Peyer's patch (tissue), 4 donors: ENCODE measurements around the gene TEX101. TPM values are rescaled to one million over a fixed set of nuclear protein-coding genes. Genes with fewer than 3 reads are reported as not detected.

Source experiments
- DNase-seq, 3 donors: peaks; one replicate each; pipeline ENCODE4 v3.0.0-alpha.2; 2017 to 2019
- H3K27ac ChIP-seq, 4 donors: fragments of 200-600 bp; sonication (generic); one replicate each; pipeline ENCODE4 v1.5.1; 2016 to 2019
- H3K27me3 ChIP-seq, 2 donors: fragments of 200-600 bp; sonication (generic); one replicate each; pipeline ENCODE4 v1.5.1; 2019
- H3K36me3 ChIP-seq, 3 donors: fragments of 200-600 bp; sonication (generic); one replicate each; pipeline ENCODE4 v1.5.1; 2016 to 2019
- H3K4me1 ChIP-seq, 4 donors: fragments of 200-600 bp; sonication (generic); one replicate each; pipeline ENCODE4 v1.5.1; 2016 to 2019
- H3K4me3 ChIP-seq, 4 donors: fragments of 200-600 bp; sonication (generic); 1 replicate in 3 of 4; 2 replicates in 1 of 4; pipeline ENCODE4 v1.5.1; 2016 to 2019; ENCODE audit warnings: mild to moderate bottlenecking in 1 of 4
- H3K9me3 ChIP-seq, 4 donors: fragments of 200-600 bp; sonication (generic); one replicate each; pipeline ENCODE4 v1.5.1; 2016 to 2019; ENCODE audit warnings: mild to moderate bottlenecking in 1 of 4
- POLR2A ChIP-seq, 2 donors: fragments of 450-650 bp; IDR thresholded peaks; one replicate each; pipeline ENCODE4 v1.5.1; 2017; ENCODE audit warnings: antibody characterized with exemption in 2 of 2, mild to moderate bottlenecking in 2 of 2, moderate library complexity in 2 of 2
- total RNA-seq, 4 donors: library from RNA; depleted of rRNA; stranded (reverse); fragments of >200 nt; gene quantifications; one replicate each; pipeline ENCODE4 v1.1.0, GENCODE V29; 2016
- TF ChIP-seq, protein P1 (sequence below), 6 experiments: fragments of 450-650 bp in 4 of 6; fragments of 200-600 bp in 2 of 6; sonication (generic) in 1 of 6; IDR thresholded peaks; one replicate each; pipeline ENCODE4 v1.5.1; 2017 to 2019; ENCODE audit warnings: antibody characterized with exemption in 6 of 6, mild to moderate bottlenecking in 3 of 6, moderate library complexity in 1 of 6

TEX101 gene
- total RNA-seq, 4 donors from 2014 or later = not detected

DNA sequence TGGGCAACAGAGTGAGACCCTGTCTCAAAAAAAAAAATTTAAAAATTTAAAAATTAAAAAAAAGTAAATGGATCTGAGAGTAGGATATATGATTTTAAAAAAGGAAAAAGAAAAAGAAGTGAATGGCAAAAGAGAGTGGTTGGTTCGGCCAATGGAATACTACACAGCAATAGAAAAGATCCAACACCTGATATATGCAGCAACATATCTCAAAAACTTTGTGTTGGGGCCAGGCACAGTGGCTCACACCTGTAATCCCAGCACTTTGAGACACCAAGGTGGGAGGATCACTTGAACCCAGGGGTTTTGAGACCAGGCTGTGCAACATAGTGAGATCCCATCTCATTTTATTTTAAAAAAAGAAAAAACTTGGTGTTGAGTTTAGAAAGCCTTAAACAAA lies 52.1 kb downstream of the TEX101 start:
- Histone ChIP-seq H3K27me3 (no peaks in the 10 kb centered on the region), H3K9me3 (no peaks in the 10 kb centered on the region), H3K4me1 (peaks cover 0 to 19% (median 0%) of the 10 kb centered on the region in 4 donors), H3K27ac (no peak overlapping the region), H3K36me3 (no peaks in the 10 kb centered on the region), H3K4me3 (no peak overlapping the region)
- DNase-seq = no peak
- TF ChIP-seq, protein P1, sequence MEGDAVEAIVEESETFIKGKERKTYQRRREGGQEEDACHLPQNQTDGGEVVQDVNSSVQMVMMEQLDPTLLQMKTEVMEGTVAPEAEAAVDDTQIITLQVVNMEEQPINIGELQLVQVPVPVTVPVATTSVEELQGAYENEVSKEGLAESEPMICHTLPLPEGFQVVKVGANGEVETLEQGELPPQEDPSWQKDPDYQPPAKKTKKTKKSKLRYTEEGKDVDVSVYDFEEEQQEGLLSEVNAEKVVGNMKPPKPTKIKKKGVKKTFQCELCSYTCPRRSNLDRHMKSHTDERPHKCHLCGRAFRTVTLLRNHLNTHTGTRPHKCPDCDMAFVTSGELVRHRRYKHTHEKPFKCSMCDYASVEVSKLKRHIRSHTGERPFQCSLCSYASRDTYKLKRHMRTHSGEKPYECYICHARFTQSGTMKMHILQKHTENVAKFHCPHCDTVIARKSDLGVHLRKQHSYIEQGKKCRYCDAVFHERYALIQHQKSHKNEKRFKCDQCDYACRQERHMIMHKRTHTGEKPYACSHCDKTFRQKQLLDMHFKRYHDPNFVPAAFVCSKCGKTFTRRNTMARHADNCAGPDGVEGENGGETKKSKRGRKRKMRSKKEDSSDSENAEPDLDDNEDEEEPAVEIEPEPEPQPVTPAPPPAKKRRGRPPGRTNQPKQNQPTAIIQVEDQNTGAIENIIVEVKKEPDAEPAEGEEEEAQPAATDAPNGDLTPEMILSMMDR (IDR thresholded peaks at IDR 0.05) = no peak
- no peak for TF ChIP-seq POLR2A (IDR thresholded peaks at IDR 0.05)

GRCh38 chr19:43467276-43467675 lies 52.6 kb downstream of the TEX101 start:
- H3K4me1 ChIP-seq = peaks cover 0 to 19% (median 0%) of the 10 kb centered on the region in 4 donors
- H3K27ac ChIP-seq = peak overlapping the region in 1 of 4 donors; percentile 20
- no peaks in the 10 kb centered on the region for H3K36me3 ChIP-seq
- no peaks in the 10 kb centered on the region for H3K9me3 ChIP-seq
- no peaks in the 10 kb centered on the region for H3K27me3 ChIP-seq
- no peak for TF ChIP-seq POLR2A (IDR thresholded peaks at IDR 0.05)
- TF ChIP-seq, protein P1 (IDR thresholded peaks at IDR 0.05) = no peak
- DNase-seq = no peak
- H3K4me3 ChIP-seq = no peak overlapping the region

DNA sequence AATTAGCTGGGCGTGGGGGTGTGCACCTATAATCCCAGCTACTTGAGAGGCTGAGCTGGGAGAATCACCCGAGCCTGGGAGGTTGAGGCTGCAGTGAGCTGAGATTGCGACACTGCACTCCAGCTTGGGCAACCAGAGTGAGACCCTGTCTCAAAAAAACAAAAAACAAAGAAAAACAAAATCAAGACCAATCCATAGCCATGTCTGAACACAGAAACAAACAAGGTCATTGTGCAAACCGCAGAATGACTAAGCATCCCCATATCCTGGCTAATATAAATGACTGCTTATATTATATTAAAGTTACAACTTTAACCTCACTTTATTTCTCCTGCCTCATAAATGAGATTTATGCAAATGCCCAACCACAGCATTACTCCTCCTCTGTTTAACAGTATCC lies 53.0 kb downstream of the TEX101 start:
- H3K27me3 ChIP-seq = no peaks in the 10 kb centered on the region
- TF ChIP-seq POLR2A (IDR thresholded peaks at IDR 0.05) = no peak
- TF ChIP-seq, protein P1 (IDR thresholded peaks at IDR 0.05) = no peak
- no peak overlapping the region for H3K4me3 ChIP-seq
- H3K27ac ChIP-seq = peak overlapping the region in 1 of 4 donors; percentile 20
- peaks cover 0 to 17% (median 0%) of the 10 kb centered on the region in 4 donors for H3K4me1 ChIP-seq
- no peak for DNase-seq
- no peaks in the 10 kb centered on the region for H3K36me3 ChIP-seq
- H3K9me3 ChIP-seq = no peaks in the 10 kb centered on the region

Other genes with a start within 250 kb of the TEX101 start
- gene PSG5, start 228.4 kb upstream of the TEX101 start, total RNA-seq = not detected
- gene PSG4, start 209.3 kb upstream of the TEX101 start, total RNA-seq = not detected
- not detected for gene PSG9, start 145.4 kb upstream of the TEX101 start, total RNA-seq
- not detected for gene CD177, start 61.2 kb upstream of the TEX101 start, total RNA-seq
- gene LYPD3, start 50.7 kb downstream of the TEX101 start, total RNA-seq = under 1 TPM in 1 of 4 donors, not detected in 3; 0.67 TPM
- gene PHLDB3, start 89.9 kb downstream of the TEX101 start, total RNA-seq = 10 to 100 TPM; 13.0 to 23.4 (median 18.0) TPM
- gene ETHE1, start 112.3 kb downstream of the TEX101 start, total RNA-seq = 100 to 1,000 TPM; 115 to 252 (median 199) TPM
- gene ZNF575, start 118.3 kb downstream of the TEX101 start, total RNA-seq = 1 to 10 TPM in 2 of 4 donors, under 1 TPM in 2; 0.53 to 1.7 (median 1.3) TPM
- gene XRCC1, start 160.6 kb downstream of the TEX101 start, total RNA-seq = 10 to 100 TPM; 18.4 to 49.5 (median 22.2) TPM
- 1 to 10 TPM in 3 of 4 donors, not detected in 1; 1.9 to 6.6 (median 2.8) TPM for gene PINLYP, start 160.9 kb downstream of the TEX101 start, total RNA-seq
- 10 to 100 TPM; 10.7 to 28.8 (median 18.5) TPM for gene IRGQ, start 181.2 kb downstream of the TEX101 start, total RNA-seq
- gene ZNF576, start 181.7 kb downstream of the TEX101 start, total RNA-seq = 10 to 100 TPM in 3 of 4 donors, 1 to 10 TPM in 1; 6.6 to 21.9 (median 16.5) TPM
- 1 to 10 TPM in 3 of 4 donors, not detected in 1; 1.2 to 2.7 (median 2.5) TPM for gene SRRM5, start 197.2 kb downstream of the TEX101 start, total RNA-seq
- gene ZNF428, start 204.7 kb downstream of the TEX101 start, total RNA-seq = 10 to 100 TPM; 10.5 to 28.1 (median 11.6) TPM
- gene CADM4, start 225.0 kb downstream of the TEX101 start, total RNA-seq = 1 to 10 TPM in 1 of 4 donors, under 1 TPM in 1, not detected in 2; 0.80 to 1.4 TPM